GM12891 (cell line): ENCODE results near the gene FFAR2.

Experiments
- PAX5 ChIP-seq: IDR thresholded peaks from 2 replicates; pipeline ENCODE4 v1.6.1; 2011; ENCODE audit warnings: low read length, moderate library complexity, mild to moderate bottlenecking; ENCODE audit not compliant: insufficient read depth, severe bottlenecking
- POLR2A ChIP-seq: IDR thresholded peaks from 2 replicates; pipeline ENCODE4 v1.6.1; 2011; ENCODE audit warnings: low read depth, low read length, control low read depth
- POLR2AphosphoS5 ChIP-seq: IDR thresholded peaks from 2 replicates; pipeline ENCODE4 v1.6.1; 2011; ENCODE audit warnings: low read depth, low read length, control low read depth
- POU2F2 ChIP-seq: IDR thresholded peaks from 2 replicates; pipeline ENCODE4 v1.6.1; 2011; ENCODE audit warnings: low read depth, mild to moderate bottlenecking, control low read depth, low read length, moderate library complexity
- SPI1 ChIP-seq: IDR thresholded peaks from 2 replicates; pipeline ENCODE4 v1.6.1; 2011; ENCODE audit warnings: low read depth, low read length, control low read depth
- TAF1 ChIP-seq: IDR thresholded peaks from 2 replicates; pipeline ENCODE4 v1.6.1; 2011; ENCODE audit warnings: low read depth, low read length, control low read depth

GRCh38 chr19:35470128-35470527, 22.1 kb downstream of the FFAR2 start:
- no peak for TF ChIP-seq POLR2AphosphoS5
- TF ChIP-seq TAF1 = no peak
- no peak for TF ChIP-seq POLR2A
- no peak for TF ChIP-seq POU2F2
- TF ChIP-seq SPI1 = peak; percentile 87
- TF ChIP-seq PAX5 = no peak
